ENCODE results near the gene GARNL3.

Gene GARNL3

GRCh38 chr9:127398275-127398647 lies 133.7 kb downstream of the GARNL3 start:
- no peak for ATAC-seq
- H3K36me3 Mint-ChIP-seq = peaks cover 4% of the 10 kb centered on the region
- no peaks in the 10 kb centered on the region for H3K9me3 Mint-ChIP-seq
- H3K27ac Mint-ChIP-seq = peak overlapping the region; percentile 61
- no peaks in the 10 kb centered on the region for H3K27me3 Mint-ChIP-seq
- H3K4me3 Mint-ChIP-seq = peak overlapping the region; percentile 85
- H3K4me1 Mint-ChIP-seq = peaks cover 10% of the 10 kb centered on the region

- Mint-ChIP-seq H3K36me3 (peaks cover 4% of the 10 kb centered on the region), H3K27ac (peak overlapping the region; percentile 61), H3K27me3 (no peaks in the 10 kb centered on the region), H3K4me3 (peak overlapping the region; percentile 85), H3K4me1 (peaks cover 10% of the 10 kb centered on the region), H3K9me3 (no peaks in the 10 kb centered on the region)
- ATAC-seq = no peak
These were observed 134.3 kb downstream of the GARNL3 start for GRCh38 chr9:127398715-127399400.

GRCh38 chr9:127399736-127400269 lies 135.2 kb downstream of the GARNL3 start:
- peaks cover 10% of the 10 kb centered on the region for H3K4me1 Mint-ChIP-seq
- no peaks in the 10 kb centered on the region for H3K9me3 Mint-ChIP-seq
- ATAC-seq = no peak
- no peak overlapping the region for H3K4me3 Mint-ChIP-seq
- H3K27ac Mint-ChIP-seq = no peak overlapping the region
- no peaks in the 10 kb centered on the region for H3K27me3 Mint-ChIP-seq
- H3K36me3 Mint-ChIP-seq = peaks cover 4% of the 10 kb centered on the region

- Mint-ChIP-seq H3K27me3 (no peaks in the 10 kb centered on the region), H3K9me3 (no peaks in the 10 kb centered on the region), H3K4me1 (peaks cover 10% of the 10 kb centered on the region), H3K36me3 (peaks cover 10% of the 10 kb centered on the region), H3K27ac (no peak overlapping the region), H3K4me3 (no peak overlapping the region)
- no peak for ATAC-seq
These were observed 138.0 kb downstream of the GARNL3 start for GRCh38 chr9:127402401-127403090.

- no peak overlapping the region for H3K27ac Mint-ChIP-seq
These were observed 139.1 kb downstream of the GARNL3 start for GRCh38 chr9:127403507-127404192.

GRCh38 chr9:127404631-127405030 lies 140.1 kb downstream of the GARNL3 start:
- no peak for ATAC-seq
- Mint-ChIP-seq H3K27ac (no peak overlapping the region), H3K4me1 (no peaks in the 10 kb centered on the region), H3K27me3 (no peaks in the 10 kb centered on the region), H3K4me3 (no peak overlapping the region), H3K36me3 (peaks cover 10% of the 10 kb centered on the region), H3K9me3 (no peaks in the 10 kb centered on the region)

More at GRCh38 chr9:127403507-127404192, 139.1 kb downstream of the GARNL3 start:
- peaks cover 10% of the 10 kb centered on the region for H3K36me3 Mint-ChIP-seq
- no peaks in the 10 kb centered on the region for H3K27me3 Mint-ChIP-seq
- ATAC-seq = no peak
- H3K4me3 Mint-ChIP-seq = no peak overlapping the region
- H3K4me1 Mint-ChIP-seq = peaks cover 1% of the 10 kb centered on the region
- no peaks in the 10 kb centered on the region for H3K9me3 Mint-ChIP-seq

- no peaks in the 10 kb centered on the region for H3K4me1 Mint-ChIP-seq
- H3K27ac Mint-ChIP-seq = no peak overlapping the region
- no peaks in the 10 kb centered on the region for H3K27me3 Mint-ChIP-seq
- ATAC-seq = no peak
- no peak overlapping the region for H3K4me3 Mint-ChIP-seq
- no peaks in the 10 kb centered on the region for H3K9me3 Mint-ChIP-seq
- peaks cover 6% of the 10 kb centered on the region for H3K36me3 Mint-ChIP-seq
These were observed 141.0 kb downstream of the GARNL3 start for GRCh38 chr9:127405344-127406125.

GRCh38 chr9:127406799-127407491 lies 142.4 kb downstream of the GARNL3 start:
- Mint-ChIP-seq H3K27ac (no peak overlapping the region), H3K4me3 (no peak overlapping the region), H3K27me3 (no peaks in the 10 kb centered on the region), H3K9me3 (no peaks in the 10 kb centered on the region), H3K4me1 (peaks cover 9% of the 10 kb centered on the region), H3K36me3 (peaks cover 6% of the 10 kb centered on the region)
- no peak for ATAC-seq

- peaks cover 6% of the 10 kb centered on the region for H3K36me3 Mint-ChIP-seq
- H3K27me3 Mint-ChIP-seq = no peaks in the 10 kb centered on the region
- no peak overlapping the region for H3K4me3 Mint-ChIP-seq
- no peak overlapping the region for H3K27ac Mint-ChIP-seq
- no peak for ATAC-seq
- H3K9me3 Mint-ChIP-seq = no peaks in the 10 kb centered on the region
- H3K4me1 Mint-ChIP-seq = peaks cover 9% of the 10 kb centered on the region
These were observed 142.9 kb downstream of the GARNL3 start for GRCh38 chr9:127407492-127407843.

- no peak for ATAC-seq
- Mint-ChIP-seq H3K4me1 (peaks cover 9% of the 10 kb centered on the region), H3K27ac (no peak overlapping the region), H3K4me3 (no peak overlapping the region), H3K36me3 (no peaks in the 10 kb centered on the region), H3K27me3 (no peaks in the 10 kb centered on the region), H3K9me3 (no peaks in the 10 kb centered on the region)
These were observed 146.5 kb downstream of the GARNL3 start for GRCh38 chr9:127411122-127411521.

GRCh38 chr9:127415141-127415540 lies 150.6 kb downstream of the GARNL3 start:
- ATAC-seq = no peak
- Mint-ChIP-seq H3K27me3 (no peaks in the 10 kb centered on the region), H3K36me3 (peaks cover 5% of the 10 kb centered on the region), H3K27ac (no peak overlapping the region), H3K4me3 (no peak overlapping the region), H3K9me3 (no peaks in the 10 kb centered on the region), H3K4me1 (peaks cover 15% of the 10 kb centered on the region)

GRCh38 chr9:127415657-127416056 lies 151.1 kb downstream of the GARNL3 start:
- no peak overlapping the region for H3K4me3 Mint-ChIP-seq
- no peak overlapping the region for H3K27ac Mint-ChIP-seq
- H3K4me1 Mint-ChIP-seq = peaks cover 15% of the 10 kb centered on the region
- no peaks in the 10 kb centered on the region for H3K27me3 Mint-ChIP-seq
- ATAC-seq = no peak
- H3K36me3 Mint-ChIP-seq = peaks cover 5% of the 10 kb centered on the region
- H3K9me3 Mint-ChIP-seq = no peaks in the 10 kb centered on the region

GRCh38 chr9:127417131-127418036 lies 152.8 kb downstream of the GARNL3 start:
- H3K27ac Mint-ChIP-seq = no peak overlapping the region
- ATAC-seq = no peak
- no peaks in the 10 kb centered on the region for H3K9me3 Mint-ChIP-seq
- H3K36me3 Mint-ChIP-seq = peaks cover 5% of the 10 kb centered on the region
- H3K4me1 Mint-ChIP-seq = peaks cover 11% of the 10 kb centered on the region
- H3K4me3 Mint-ChIP-seq = no peak overlapping the region
- no peaks in the 10 kb centered on the region for H3K27me3 Mint-ChIP-seq

GRCh38 chr9:127418037-127418471 lies 153.5 kb downstream of the GARNL3 start:
- ATAC-seq = peak; percentile 31

More at GRCh38 chr9:127418037-127418471, 153.5 kb downstream of the GARNL3 start:
- Mint-ChIP-seq H3K4me3 (no peak overlapping the region), H3K27ac (no peak overlapping the region), H3K27me3 (no peaks in the 10 kb centered on the region), H3K36me3 (peaks cover 5% of the 10 kb centered on the region), H3K4me1 (peaks cover 18% of the 10 kb centered on the region), H3K9me3 (no peaks in the 10 kb centered on the region)
